ENCODE results near the gene VEZT.

The VEZT gene

DNA sequence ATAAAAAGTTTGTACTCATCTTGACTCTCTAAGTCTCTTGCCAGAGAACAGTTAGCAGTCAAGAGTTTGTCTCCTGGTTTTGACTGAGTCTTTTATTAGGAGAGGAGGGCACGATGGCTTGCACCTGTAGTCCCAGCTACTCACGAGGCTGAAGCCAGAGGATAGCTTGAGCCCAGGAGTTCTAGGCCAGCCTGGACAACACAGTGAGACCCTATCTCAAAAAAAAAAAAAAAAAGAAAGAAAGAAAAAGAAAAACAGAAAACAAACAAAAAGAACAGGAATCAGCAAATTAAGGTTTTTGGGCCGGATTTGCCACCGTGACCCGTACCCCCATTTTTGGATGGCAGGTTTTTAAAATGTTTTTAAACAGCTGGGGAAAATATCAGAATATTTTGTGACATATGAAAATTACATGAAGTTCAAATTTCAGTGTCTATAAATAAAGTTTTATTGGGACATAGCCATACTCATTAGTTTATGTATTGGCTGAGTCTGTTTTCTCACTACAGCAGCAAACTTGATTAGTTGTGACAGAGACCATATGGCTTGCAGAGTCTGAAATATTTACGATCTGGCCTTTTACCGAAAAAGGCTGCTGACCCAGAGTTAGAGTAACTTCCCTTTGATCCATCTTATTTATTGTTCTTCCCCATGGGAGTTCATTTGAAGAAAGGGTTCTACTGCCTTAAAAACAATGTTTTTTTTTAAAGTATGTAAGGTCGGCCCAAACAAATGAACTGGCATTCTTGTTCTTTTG, 31.2 kb downstream of the VEZT start:
- Histone ChIP-seq H3K9me3 (ENCODE audit: severe bottlenecking) (no peaks in the 10 kb centered on the region), H3K36me3 (peaks cover 29% of the 10 kb centered on the region), H3K27me3 (ENCODE audit: insufficient read depth, low read depth, severe bottlenecking) (no peaks in the 10 kb centered on the region), H3K4me3 (ENCODE audit: low read depth, low read length) (no peak overlapping the region), H3K27ac (peak overlapping the region; percentile 21; the same call in 1 of the 2 replicates)
- no peak for DNase-seq
- no peak for TF ChIP-seq CTCF (IDR thresholded peaks at IDR 0.05; ENCODE audit: low read depth, low read length)

GRCh38 chr12:95253386-95253785, 35.8 kb downstream of the VEZT start:
- H3K36me3 ChIP-seq = peaks cover 61% of the 10 kb centered on the region
- H3K27ac ChIP-seq = no peak overlapping the region
- no peak for TF ChIP-seq CTCF (IDR thresholded peaks at IDR 0.05; ENCODE audit: low read depth, low read length)
- no peak overlapping the region for H3K4me3 ChIP-seq (ENCODE audit: low read depth, low read length)
- no peaks in the 10 kb centered on the region for H3K27me3 ChIP-seq (ENCODE audit: insufficient read depth, low read depth, severe bottlenecking)
- DNase-seq = no peak
- H3K9me3 ChIP-seq (ENCODE audit: severe bottlenecking) = no peaks in the 10 kb centered on the region

DNA sequence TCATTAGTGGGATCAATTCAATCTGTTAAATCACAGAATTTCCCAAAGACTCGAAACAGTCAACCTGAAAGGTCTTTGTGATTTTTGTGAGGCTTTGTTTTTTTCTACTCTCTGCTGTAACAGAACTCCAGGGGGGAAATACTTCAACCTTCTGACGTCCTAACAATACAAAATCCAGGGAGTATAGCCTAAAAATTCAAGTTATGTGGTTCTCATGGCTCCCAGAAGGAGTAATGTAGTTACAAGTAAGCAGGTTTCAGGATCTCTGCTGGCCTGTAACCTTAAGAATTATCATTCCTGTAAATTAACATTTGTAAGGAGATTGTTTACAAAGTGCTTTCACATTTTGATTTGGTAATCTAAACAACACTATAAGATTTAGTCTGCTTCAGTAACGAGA, 39.9 kb downstream of the VEZT start:
- no peak for DNase-seq

GRCh38 chr12:95258151-95258550, 40.5 kb downstream of the VEZT start:
- peaks cover 64% of the 10 kb centered on the region for H3K36me3 ChIP-seq
- TF ChIP-seq CTCF (IDR thresholded peaks at IDR 0.05; ENCODE audit: low read depth, low read length) = no peak
- no peak overlapping the region for H3K4me3 ChIP-seq (ENCODE audit: low read depth, low read length)

More for the DNA sequence above, 39.9 kb downstream of the VEZT start:
- no peak for TF ChIP-seq CTCF (IDR thresholded peaks at IDR 0.05; ENCODE audit: low read depth, low read length)
- Histone ChIP-seq H3K36me3 (peaks cover 64% of the 10 kb centered on the region), H3K27me3 (ENCODE audit: insufficient read depth, low read depth, severe bottlenecking) (no peaks in the 10 kb centered on the region), H3K27ac (no peak overlapping the region), H3K4me3 (ENCODE audit: low read depth, low read length) (no peak overlapping the region), H3K9me3 (ENCODE audit: severe bottlenecking) (no peaks in the 10 kb centered on the region)

GRCh38 chr12:95258803-95259202, 41.2 kb downstream of the VEZT start:
- Histone ChIP-seq H3K36me3 (peaks cover 64% of the 10 kb centered on the region), H3K27ac (no peak overlapping the region), H3K27me3 (ENCODE audit: insufficient read depth, low read depth, severe bottlenecking) (no peaks in the 10 kb centered on the region), H3K4me3 (ENCODE audit: low read depth, low read length) (no peak overlapping the region), H3K9me3 (ENCODE audit: severe bottlenecking) (no peaks in the 10 kb centered on the region)
- TF ChIP-seq CTCF (IDR thresholded peaks at IDR 0.05; ENCODE audit: low read depth, low read length) = no peak
- DNase-seq = no peak

More at GRCh38 chr12:95258151-95258550, 40.5 kb downstream of the VEZT start:
- Histone ChIP-seq H3K9me3 (ENCODE audit: severe bottlenecking) (no peaks in the 10 kb centered on the region), H3K27ac (no peak overlapping the region), H3K27me3 (ENCODE audit: insufficient read depth, low read depth, severe bottlenecking) (no peaks in the 10 kb centered on the region)
- no peak for DNase-seq

DNA sequence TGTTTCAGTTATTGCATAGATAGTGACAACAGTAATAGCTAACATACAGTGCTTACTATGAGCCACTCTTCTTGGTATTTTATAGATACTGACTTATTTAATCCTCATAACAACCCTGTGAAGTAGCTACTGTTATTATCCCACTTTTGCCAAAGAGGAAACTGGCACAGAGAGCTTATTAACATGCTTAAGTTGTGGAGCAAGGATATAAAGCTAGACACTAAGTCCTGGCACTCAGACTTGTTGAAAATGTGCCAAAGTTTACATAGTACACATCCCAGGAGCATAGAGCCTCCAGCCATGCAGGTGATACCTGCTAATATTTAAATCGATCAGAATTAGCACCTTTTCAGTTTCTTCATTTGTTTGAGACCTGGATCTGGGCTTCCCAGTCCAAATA, 41.8 kb downstream of the VEZT start:
- no peak overlapping the region for H3K4me3 ChIP-seq (ENCODE audit: low read depth, low read length)
- no peaks in the 10 kb centered on the region for H3K9me3 ChIP-seq (ENCODE audit: severe bottlenecking)
- no peak for DNase-seq
- peaks cover 66% of the 10 kb centered on the region for H3K36me3 ChIP-seq
- TF ChIP-seq CTCF (IDR thresholded peaks at IDR 0.05; ENCODE audit: low read depth, low read length) = no peak
- no peaks in the 10 kb centered on the region for H3K27me3 ChIP-seq (ENCODE audit: insufficient read depth, low read depth, severe bottlenecking)
- no peak overlapping the region for H3K27ac ChIP-seq
